NCI-H446 treated with DMSO at 0.1 percent for 48 hours (cell line): Measurements from ENCODE around the gene SLC7A8.
"Not testable (repeated sequence)": the region's sequence is repeated elsewhere in the genome, so short reads cannot be mapped to it uniquely, and the experiment has no call there.

ENCODE experiments used
- DNase-seq: peaks from one replicate; lab custom pipeline; 2025; lab: John Stamatoyannopoulos, UW

The SLC7A8 gene

GRCh38 chr14:23183479-23183878, at the start of gene SLC7A8:
SLC7A8 (minus strand) TSS chr14:23183660; CDS start chr14:23182914, 746 bp downstream.
- no peak for DNase-seq

GRCh38 chr14:23232241-23232808, 48.9 kb upstream of the SLC7A8 start:
- not testable (repeated sequence) for DNase-seq

- no peak for DNase-seq
Measured at GRCh38 chr14:23228812-23229211, 45.4 kb upstream of the SLC7A8 start.

- DNase-seq, result no peak
Measured at GRCh38 chr14:23227566-23227965, 44.1 kb upstream of the SLC7A8 start.

- not testable (repeated sequence) for DNase-seq
Measured at GRCh38 chr14:23224958-23225357, 41.5 kb upstream of the SLC7A8 start.

GRCh38 chr14:23219075-23219474, 35.6 kb upstream of the SLC7A8 start:
- no peak for DNase-seq

- no peak for DNase-seq
Measured at GRCh38 chr14:23217032-23218020, 33.9 kb upstream of the SLC7A8 start.

- no peak for DNase-seq
Measured at GRCh38 chr14:23215421-23215820, 32.0 kb upstream of the SLC7A8 start.

- no peak for DNase-seq
Measured at GRCh38 chr14:23209651-23210423, 26.4 kb upstream of the SLC7A8 start.

- DNase-seq, result no peak
Measured at GRCh38 chr14:23208324-23208723, 24.9 kb upstream of the SLC7A8 start.

- no peak for DNase-seq
Measured at GRCh38 chr14:23207146-23207540, 23.7 kb upstream of the SLC7A8 start.

GRCh38 chr14:23206422-23207145, 23.1 kb upstream of the SLC7A8 start:
- no peak for DNase-seq

GRCh38 chr14:23202001-23202400, 18.5 kb upstream of the SLC7A8 start:
- DNase-seq, result no peak

- DNase-seq, result not testable (repeated sequence)
Measured at GRCh38 chr14:23199141-23199540, 15.7 kb upstream of the SLC7A8 start.

- DNase-seq, result not testable (repeated sequence)
Measured at GRCh38 chr14:23196487-23196886, 13.0 kb upstream of the SLC7A8 start.

- DNase-seq, result no peak
Measured at GRCh38 chr14:23195552-23196101, 12.2 kb upstream of the SLC7A8 start.

GRCh38 chr14:23193432-23193831, 10.0 kb upstream of the SLC7A8 start:
- DNase-seq, result no peak

GRCh38 chr14:23187925-23188324, 4.5 kb upstream of the SLC7A8 start:
- no peak for DNase-seq

GRCh38 chr14:23186913-23187654, 3.6 kb upstream of the SLC7A8 start:
- peak; percentile 47 for DNase-seq

- DNase-seq, result no peak
Measured at GRCh38 chr14:23185063-23185462, 1.6 kb upstream of the SLC7A8 start.

- DNase-seq, result no peak
Measured at GRCh38 chr14:23183158-23183470, 346 bp downstream of the SLC7A8 start.
